Measurements from ENCODE around the gene LRP2.
"Not testable (repeated sequence)": the region's sequence is repeated elsewhere in the genome, so short reads cannot be mapped to it uniquely, and the experiment has no call there.

LRP2 gene

GRCh38 chr2:169300636-169301530 is 61.5 kb downstream of the LRP2 start:
- no peak for DNase-seq (ENCODE audit: low read depth)

- DNase-seq (ENCODE audit: low read depth), result no peak
Observed at GRCh38 chr2:169298007-169298406, 64.3 kb downstream of the LRP2 start.

DNA sequence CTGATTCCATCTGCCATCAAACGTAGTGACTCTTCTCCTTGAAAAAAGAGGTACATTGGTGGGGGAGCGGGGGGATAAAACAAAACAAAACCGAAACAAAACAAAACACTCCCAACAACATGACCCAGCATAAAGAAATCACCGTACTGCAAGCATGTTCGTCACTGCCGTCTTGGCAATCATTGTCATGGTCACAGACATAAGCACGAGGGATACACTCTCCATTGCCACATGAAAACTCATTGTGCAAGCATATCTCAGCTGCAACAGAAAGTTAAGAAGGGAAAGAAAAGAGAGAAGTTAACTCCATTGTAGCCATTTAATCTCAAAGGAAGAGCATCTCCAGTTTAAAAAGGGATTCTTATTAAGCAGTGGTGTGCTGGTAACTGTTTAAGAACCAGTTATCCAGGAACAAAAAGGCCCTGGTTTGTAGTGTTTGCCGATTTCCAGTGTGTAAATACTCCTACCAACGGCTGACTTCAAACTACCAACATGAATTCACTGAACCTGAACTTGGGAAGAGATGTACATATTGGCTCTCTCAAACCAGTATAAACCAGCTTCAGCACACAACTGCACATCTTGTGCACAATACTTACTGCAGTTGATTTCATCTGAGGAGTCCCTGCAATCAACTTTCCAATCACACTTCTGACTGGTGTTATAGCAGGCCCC is 68.2 kb downstream of the LRP2 start:
- DNase-seq (ENCODE audit: low read depth), result no peak

GRCh38 chr2:169291517-169291916 is 70.8 kb downstream of the LRP2 start:
- no peak for DNase-seq (ENCODE audit: low read depth)

- no peak for DNase-seq (ENCODE audit: low read depth)
Observed at GRCh38 chr2:169290433-169290832, 71.9 kb downstream of the LRP2 start.

DNA sequence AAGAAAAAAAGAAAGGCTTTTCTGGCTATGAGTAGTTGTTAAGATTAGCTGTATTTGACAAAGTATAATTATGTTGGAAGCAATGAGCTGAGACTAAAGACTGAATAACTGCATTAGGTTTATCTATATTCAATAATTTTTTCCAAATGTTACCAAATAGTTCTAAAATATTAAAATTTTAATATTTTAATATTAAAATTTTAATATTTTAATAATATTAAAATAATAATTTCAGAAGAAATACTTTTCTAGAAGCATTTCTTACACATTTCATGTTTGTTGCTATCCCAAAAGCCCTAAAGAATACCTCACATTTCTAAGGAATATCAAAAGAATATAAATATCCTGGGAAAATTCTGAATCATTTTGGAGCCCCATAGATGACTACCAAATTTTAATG is 74.7 kb downstream of the LRP2 start:
- no peak for DNase-seq (ENCODE audit: low read depth)

DNA sequence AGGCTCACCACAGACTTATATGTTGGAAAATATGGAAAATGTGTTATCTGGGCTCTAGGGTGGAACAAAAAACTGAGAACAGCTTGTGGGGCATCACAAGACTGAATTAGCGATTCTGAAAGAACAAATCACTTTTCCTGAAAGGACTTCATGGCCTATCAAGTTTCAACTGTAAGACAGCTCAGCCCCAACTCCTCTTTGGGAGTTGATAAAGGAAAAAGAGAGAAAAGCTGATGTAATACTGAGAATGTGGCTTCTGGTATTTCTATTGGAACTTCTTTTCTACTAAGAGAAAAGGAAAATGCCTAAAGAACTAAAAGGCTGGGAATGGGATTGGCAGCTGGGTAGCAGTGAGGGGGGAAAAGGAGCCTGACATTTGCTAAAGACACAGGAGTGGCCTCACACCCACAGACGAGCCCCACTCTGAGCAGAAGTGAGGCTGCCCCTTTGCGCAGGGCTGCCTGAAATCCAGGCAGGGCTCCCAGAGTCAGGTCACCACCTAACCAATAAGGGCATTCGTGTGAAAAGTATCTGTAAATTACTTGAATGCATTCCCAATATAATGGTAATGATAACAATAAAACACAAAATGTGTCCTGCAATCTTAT is 75.6 kb downstream of the LRP2 start:
- DNase-seq (ENCODE audit: low read depth), result no peak

DNA sequence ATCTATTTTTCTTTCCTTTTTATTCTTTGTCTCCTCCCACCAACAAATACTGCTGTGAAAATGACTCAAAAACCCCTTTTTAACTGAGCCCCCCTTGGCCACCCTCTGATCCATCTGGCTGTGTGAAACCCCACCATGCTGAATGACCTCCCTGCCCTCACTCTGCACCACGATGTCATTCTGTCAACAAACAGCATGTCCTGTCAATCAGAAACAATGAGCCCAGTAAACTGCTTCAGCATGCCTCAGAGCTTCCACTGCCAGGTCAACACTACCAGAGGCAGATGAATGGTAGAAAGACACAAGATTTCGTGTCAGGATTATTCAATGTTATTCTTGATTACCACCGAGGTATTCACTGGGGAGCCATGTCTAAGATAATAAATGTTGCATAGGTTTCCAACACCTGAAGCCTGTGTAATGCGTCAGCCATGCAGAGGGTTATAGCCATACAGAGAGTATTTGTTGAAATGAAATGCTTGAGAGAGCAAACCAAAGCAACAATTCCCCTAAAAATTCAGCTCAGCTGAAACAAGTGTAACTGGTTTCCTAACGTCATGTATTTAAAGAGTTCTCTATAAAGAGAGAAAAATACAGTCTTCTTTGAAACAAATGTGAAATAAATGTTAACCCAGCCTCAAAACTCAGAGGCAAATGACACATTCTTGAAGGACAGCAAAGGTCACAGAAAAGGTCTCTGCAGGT is 76.7 kb downstream of the LRP2 start:
- no peak for DNase-seq (ENCODE audit: low read depth)

DNA sequence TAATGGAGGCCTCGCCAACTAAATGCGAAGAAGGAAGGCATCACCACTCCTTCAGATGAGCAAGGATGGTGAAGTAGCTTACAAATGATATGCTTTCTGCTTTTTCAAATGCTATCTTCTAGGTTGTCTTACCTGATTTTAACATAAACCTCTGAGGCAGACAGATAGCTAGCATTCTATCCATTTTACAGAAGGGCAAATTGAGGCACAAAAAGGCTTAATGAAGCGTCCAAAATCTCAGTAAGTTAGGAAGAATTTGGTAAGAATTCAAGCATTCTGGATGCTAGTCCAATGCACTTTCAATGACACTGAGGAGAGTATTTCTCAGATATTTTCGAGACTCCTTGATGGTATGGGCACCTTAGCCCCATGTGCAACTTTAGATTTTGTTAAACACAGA is 81.8 kb downstream of the LRP2 start:
- no peak for DNase-seq (ENCODE audit: low read depth)

DNA sequence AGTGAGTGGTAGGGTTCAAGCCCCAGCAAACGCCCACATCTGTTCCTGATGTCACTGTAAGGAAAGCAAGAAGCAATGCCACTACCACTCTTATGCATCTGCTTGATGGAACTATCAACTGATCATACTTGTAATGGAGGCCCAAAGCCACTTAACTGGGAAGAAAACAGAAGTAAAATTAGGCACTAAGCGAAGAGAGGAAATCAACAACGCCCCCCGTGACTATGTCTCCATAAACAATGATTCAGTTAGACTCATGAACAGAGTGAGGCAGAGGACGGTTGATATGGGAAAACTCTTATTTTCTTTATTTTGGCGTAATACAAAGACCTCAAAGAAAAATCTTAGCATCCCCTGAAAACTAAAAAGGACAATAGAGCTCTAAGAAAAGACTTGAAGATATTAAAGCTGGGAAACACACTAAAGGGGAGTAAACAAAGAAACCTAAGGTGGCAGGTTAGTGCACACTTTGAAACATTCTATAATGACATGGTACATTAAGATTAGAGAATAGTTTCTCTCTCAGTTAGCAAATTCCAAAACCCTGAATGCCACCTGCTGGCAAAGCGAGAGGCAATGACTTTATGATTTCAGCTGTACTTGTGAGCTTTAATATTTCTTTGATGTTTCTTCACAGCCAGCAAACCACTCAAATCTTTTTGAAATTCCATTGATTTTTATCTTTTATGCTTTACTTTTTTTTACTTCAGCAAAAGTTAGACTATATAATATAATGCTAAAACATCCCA is 86.5 kb downstream of the LRP2 start:
- no peak for DNase-seq (ENCODE audit: low read depth)

DNA sequence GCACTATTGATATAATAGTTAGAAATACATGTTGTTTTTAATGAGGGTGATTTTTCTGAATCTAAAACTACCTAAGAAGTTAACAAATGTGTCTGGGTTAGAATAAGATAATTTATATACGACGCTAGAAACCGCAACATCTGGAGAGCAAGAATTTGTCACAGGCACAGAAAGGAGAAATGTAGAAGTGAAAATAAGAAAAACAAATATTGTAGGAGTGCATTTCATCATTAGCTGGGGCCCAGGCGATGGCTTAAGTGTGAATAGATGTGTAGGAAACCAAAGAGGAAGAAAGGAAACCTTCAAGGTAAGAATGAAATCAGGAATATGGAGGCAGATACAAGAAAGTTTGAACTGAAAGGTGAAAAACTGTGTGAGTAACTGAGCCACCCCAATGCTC is 90.3 kb downstream of the LRP2 start:
- no peak for DNase-seq (ENCODE audit: low read depth)

DNA sequence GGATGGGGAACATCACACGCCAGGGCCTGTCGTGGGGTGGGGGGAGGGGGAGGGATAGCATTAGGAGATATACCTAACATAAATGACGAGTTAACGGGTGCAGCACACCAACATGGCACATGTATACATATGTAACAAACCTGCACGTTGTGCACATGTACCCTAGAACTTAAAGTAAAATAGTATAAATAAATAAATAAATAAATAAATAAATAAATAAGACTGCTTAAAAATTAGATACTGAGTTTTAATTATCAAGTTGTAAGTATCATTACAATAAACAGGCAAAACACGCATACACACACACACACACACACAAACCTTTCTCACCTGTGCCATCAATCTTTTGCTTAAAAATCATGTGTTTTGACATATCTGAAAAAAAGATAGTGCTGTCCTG is 91.8 kb downstream of the LRP2 start:
- not testable (repeated sequence) for DNase-seq (ENCODE audit: low read depth)

GRCh38 chr2:169265591-169265990 is 96.7 kb downstream of the LRP2 start:
- no peak for DNase-seq (ENCODE audit: low read depth)

- no peak for DNase-seq (ENCODE audit: low read depth)
Observed at GRCh38 chr2:169260846-169261642, 101.3 kb downstream of the LRP2 start.

GRCh38 chr2:169260246-169260645 is 102.1 kb downstream of the LRP2 start:
- no peak for DNase-seq (ENCODE audit: low read depth)

DNA sequence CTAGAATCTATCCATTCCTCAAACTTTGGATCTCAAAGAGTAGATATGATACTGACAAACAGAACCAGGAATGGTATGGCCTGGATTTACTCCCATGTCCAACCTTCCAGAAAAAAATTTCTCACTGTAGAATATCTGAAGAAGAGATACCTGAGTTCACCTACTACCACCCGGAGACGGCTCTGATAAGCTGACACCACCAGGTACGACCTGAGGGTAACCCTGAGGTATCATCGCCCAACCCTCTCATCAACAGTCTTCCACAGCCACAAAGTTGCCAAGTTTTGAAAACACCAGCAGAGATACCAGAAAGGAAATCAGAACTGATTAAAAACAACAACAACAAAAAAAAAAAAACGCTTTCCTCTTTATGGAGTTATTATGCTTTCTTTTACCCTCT is 102.9 kb downstream of the LRP2 start:
- DNase-seq (ENCODE audit: low read depth), result no peak

GRCh38 chr2:169258045-169258601 is 104.2 kb downstream of the LRP2 start:
- DNase-seq (ENCODE audit: low read depth), result no peak

DNA sequence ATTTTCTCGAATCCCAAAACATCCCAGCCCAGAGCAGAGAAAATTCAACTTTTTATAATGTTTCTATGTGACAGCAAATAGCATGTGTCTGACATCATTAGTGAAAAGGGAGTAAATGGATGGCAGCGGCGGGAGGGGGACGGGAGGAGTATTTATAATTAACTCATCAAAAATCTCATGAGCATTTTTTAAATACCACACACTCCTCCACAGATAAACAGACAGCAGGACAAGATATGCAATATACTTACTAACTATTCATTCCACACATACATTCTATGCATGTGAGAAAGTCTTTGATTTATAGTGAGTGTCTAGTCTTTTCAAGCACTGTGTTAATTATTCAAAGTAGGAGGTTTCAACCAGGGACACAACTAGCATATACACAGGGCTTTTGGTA is 107.6 kb downstream of the LRP2 start:
- no peak for DNase-seq (ENCODE audit: low read depth)

DNA sequence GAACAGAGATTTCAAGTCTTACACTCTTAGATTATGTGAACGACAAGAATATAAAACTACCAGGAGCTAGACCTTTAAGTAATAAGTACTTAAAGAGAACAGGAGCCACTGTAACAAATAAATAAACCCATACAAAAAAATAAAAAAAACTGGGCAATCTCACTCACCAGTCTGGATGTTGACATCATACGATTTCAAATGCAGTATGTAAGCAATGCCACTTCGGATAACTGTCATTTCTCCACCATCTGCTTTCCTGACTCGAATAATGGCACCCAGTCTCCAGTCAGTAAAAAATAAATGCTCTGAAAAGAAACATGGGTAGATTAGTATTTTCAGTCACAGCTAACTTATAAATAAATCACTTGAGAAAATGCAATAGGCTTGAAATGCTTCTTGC is 115.1 kb downstream of the LRP2 start:
- no peak for DNase-seq (ENCODE audit: low read depth)

DNA sequence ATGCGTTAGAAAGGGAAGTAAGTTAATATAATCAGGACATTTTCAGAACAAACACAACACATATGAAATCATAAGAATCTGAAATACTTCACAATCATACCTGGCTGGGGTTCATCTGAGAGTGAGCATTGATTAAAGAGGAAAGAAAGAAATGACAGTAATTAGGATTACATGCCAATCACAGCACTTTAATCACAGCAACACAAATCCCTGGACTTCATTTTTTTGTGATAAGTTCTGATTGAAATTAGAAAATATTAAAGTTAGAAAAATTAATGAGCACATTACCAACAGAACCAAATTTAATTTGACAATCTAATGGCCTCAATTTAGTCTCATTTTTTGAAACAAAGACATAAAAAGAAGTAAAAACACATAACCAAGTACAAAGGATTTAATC is 121.9 kb downstream of the LRP2 start:
- no peak for DNase-seq (ENCODE audit: low read depth)

DNA sequence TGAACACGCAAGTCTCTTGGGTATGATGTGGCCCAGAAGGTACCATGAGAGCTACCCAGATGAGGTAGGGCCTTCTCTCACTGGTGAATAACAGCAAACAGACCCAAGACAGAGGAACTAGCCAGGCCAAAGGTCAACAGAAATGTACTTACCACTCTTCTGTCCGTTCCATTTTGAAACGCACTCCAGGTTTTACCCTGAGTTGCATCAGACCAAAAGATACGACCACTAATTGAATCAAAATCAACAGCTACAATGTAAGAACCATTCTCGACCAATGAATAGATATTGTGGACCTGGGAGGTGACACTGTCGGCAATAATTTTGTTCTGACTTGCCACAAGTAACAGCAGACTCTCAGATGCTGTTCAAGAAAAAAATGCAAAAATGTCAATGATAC is 124.4 kb downstream of the LRP2 start:
- DNase-seq (ENCODE audit: low read depth), result no peak
